NB4 (cell line): ENCODE results near the gene CHPF2.

ENCODE experiments used
- DNase-seq: peaks from one replicate; pipeline ENCODE4 v3.0.0; 2010; ENCODE audit warnings: low read depth
- H3K4me3 ChIP-seq: one replicate; pipeline ENCODE4 v1.5.1; 2011; ENCODE audit warnings: mild to moderate bottlenecking, low read depth, low read length, moderate library complexity
- CTCF ChIP-seq: IDR thresholded peaks from one replicate; pipeline ENCODE4 v1.5.1; 2012; ENCODE audit warnings: low read depth, low read length
- MAX ChIP-seq: IDR thresholded peaks from 2 replicates; pipeline ENCODE4 v1.6.1; 2011; ENCODE audit warnings: low read depth, low read length
- MYC ChIP-seq: IDR thresholded peaks from 2 replicates; pipeline ENCODE4 v1.6.1; 2011; ENCODE audit warnings: low read depth, low read length
- POLR2A ChIP-seq: IDR thresholded peaks from 2 replicates; pipeline ENCODE4 v1.6.1; 2011; ENCODE audit warnings: mild to moderate bottlenecking; ENCODE audit not compliant: insufficient read length; ENCODE audit errors: extremely low read depth

Gene CHPF2

GRCh38 chr7:151257990-151258389 is 25.7 kb downstream of the CHPF2 start:
- TF ChIP-seq MAX: no peak
- no peak for TF ChIP-seq CTCF
- no peak for TF ChIP-seq POLR2A
- no peak for TF ChIP-seq MYC
- no peak for DNase-seq
- H3K4me3 ChIP-seq: no peak overlapping the region

- H3K4me3 ChIP-seq: no peak overlapping the region
- TF ChIP-seq CTCF (no peak), POLR2A (no peak), MYC (no peak), MAX (no peak)
- no peak for DNase-seq
These were observed 28.2 kb downstream of the CHPF2 start for GRCh38 chr7:151260471-151260870.

GRCh38 chr7:151260883-151261282 is 28.6 kb downstream of the CHPF2 start:
- no peak for DNase-seq
- TF ChIP-seq MAX (no peak), MYC (no peak), POLR2A (no peak), CTCF (no peak)
- no peak overlapping the region for H3K4me3 ChIP-seq

- TF ChIP-seq POLR2A (no peak), CTCF (no peak), MAX (no peak), MYC (no peak)
- no peak for DNase-seq
- H3K4me3 ChIP-seq: no peak overlapping the region
These were observed 29.2 kb downstream of the CHPF2 start for GRCh38 chr7:151261529-151261928.

GRCh38 chr7:151264615-151265014 is 32.3 kb downstream of the CHPF2 start:
- DNase-seq: no peak
- no peak for TF ChIP-seq CTCF
- no peak for TF ChIP-seq MYC
- no peak for TF ChIP-seq MAX
- no peak for TF ChIP-seq POLR2A
- H3K4me3 ChIP-seq: no peak overlapping the region
